GM08714 (cell line): ENCODE data around the gene CTNNB1.

ENCODE experiments used
- H3K4me3 ChIP-seq: fragments of 200-500 bp; sonication (Bioruptor generic); 2 replicates; pipeline ENCODE4 v1.5.1; 2014; ENCODE audit warnings: mild to moderate bottlenecking, low read length, inconsistent platforms
- ZNF274 ChIP-seq: IDR thresholded peaks from 2 replicates; pipeline ENCODE4 v1.6.1; 2012; ENCODE audit warnings: mild to moderate bottlenecking, low read depth, low read length

Gene CTNNB1

DNA sequence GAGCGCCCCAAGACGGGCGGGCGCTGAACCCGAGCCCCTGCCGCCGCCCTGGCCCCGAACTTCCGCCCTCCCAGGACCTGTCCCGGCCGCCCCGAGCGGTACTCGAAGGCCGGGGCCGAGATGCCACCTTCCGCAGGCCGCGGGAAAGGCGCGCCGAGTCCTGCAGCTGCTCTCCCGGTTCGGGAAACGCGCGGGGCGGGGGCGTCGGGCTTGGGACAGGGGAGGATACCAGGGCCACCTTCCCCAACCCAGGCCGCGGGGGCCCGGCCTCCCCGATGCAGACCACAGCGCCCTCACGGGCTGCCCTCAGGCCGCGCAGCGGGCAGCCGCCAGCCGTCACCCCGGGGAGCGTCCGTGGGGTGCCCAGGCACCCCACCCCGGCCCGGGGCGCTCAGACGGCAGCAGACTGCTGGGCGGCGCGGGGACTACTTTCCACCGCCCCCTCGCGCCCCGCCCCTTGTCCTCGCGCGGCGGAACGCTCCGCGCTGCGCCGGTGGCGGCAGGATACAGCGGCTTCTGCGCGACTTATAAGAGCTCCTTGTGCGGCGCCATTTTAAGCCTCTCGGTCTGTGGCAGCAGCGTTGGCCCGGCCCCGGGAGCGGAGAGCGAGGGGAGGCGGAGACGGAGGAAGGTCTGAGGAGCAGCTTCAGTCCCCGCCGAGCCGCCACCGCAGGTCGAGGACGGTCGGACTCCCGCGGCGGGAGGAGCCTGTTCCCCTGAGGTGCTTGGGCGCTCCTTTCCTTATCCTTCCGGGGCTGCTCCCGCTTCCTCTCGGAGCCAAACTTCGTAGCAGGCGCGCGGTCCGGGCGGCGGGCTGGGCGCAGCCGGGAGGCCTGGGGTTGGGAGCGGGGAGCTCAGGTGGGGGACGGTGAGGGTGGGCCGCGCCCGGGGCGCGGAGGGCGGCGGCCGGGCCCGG is at the start of gene CTNNB1:
Gene CTNNB1, plus strand, starts transcription at position 556 of the 916 bp plus-strand sequence. CDS start 24,564 bp downstream, outside the sequence.
- no peak for TF ChIP-seq ZNF274
- H3K4me3 ChIP-seq = peak within 1 kb of the TSS; percentile 92

DNA sequence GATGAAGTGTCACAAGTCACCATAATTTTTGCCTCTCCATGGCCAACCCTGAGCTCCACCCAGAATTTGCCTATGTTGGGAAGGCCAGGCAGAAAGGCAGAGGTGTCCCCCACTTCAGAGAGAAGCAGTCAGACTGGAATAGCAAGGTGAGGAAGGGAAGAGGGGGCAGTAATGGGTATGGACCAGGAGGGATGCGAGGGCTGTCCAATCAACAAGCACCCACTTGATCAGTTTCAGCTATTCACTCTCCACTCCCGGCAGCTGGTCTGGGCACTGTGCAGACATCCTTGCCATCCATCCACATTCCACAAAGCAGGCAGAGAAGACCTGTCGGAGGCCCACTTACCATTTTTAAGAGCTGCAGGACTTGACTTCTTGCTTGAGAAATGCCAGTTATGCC is 43.5 kb upstream of the CTNNB1 start:
- no peak overlapping the region for H3K4me3 ChIP-seq
- no peak for TF ChIP-seq ZNF274

DNA sequence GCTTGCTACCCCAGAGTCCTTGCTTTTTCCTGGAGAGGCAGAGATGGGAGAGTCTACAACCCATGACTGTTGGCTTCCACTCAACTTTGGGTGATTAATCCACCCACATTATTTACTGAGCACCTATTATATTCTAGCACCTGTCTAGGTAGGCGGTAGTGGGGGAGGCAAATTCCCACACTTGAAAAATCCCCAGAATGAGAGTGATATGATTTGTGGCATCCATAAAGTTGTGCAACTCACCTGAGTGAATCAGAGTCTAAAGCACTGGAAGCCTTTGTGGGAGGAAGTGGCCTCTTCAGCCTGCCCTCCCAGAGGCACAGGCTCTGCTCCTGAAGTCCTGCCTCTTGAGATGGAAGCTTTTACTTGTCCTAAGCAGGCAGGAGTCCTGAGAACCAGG is 40.4 kb upstream of the CTNNB1 start:
- H3K4me3 ChIP-seq = no peak overlapping the region

DNA sequence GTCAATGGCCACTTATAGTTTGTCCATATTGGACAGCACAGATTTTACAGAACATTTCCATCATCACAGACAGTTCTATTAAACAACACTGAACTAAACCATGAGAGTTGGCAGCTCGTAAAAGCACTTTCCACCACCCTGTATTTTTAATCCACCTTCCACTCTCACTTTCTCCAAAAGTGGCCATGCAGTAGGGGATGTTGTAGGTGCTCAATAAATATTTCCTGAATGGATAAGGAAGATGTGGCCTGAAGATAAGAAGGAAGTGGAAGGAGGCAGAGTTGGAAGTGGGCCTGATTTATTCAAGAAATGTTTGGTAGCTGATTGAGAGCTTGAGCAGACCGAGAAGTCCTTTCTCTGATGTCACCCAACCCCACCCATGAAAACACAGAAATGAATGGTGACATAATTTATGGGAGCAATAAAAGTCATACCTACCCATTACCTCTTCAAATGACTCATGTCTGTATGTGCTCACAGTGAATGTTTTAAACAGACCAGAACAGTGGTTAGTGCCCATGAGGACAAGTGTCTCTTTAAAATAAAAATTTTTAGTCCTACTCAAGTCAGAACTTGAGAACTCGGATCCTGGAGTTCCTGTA is 39.6 kb upstream of the CTNNB1 start:
- no peak overlapping the region for H3K4me3 ChIP-seq
- TF ChIP-seq ZNF274 = no peak

More for the DNA sequence above, 40.4 kb upstream of the CTNNB1 start:
- TF ChIP-seq ZNF274 = no peak

DNA sequence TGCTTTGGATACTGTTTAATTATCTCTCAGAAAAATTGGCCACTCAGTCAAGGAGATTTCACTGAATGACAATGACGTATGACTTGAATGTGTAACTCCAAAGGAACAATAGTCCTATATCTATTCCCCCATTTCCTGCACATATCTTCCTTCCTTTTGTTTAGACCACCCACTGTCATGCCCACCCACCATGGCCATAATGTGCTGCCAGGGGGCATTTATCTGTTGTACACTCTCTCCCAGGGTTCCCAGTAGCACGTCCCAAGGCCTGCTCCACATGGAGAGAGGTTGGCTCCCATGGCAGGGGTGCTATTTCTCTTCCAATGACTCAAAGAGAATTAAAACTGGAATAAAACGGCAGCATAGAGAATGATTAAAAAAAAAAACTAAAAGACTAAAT is 36.8 kb upstream of the CTNNB1 start:
- TF ChIP-seq ZNF274 = no peak
- no peak overlapping the region for H3K4me3 ChIP-seq

DNA sequence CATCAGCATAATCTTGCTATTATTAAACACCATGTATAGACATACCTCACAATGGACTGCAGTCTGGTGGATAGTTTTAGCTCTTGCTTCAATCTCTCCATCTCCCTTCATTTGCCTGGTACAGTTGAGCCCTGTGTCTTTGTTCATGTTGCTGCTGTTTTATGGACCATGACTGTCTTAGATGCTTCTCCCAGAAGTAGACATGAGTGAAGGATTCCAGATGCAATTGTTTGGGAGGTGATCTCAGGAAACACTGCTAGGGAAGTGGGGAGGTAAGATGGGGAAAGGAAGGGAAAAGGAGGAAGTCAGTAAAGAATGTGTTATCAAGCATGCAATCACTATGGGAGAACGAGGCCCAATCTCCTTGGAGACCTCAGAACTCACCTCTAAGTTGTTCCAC is 36.3 kb upstream of the CTNNB1 start:
- H3K4me3 ChIP-seq = no peak overlapping the region
- no peak for TF ChIP-seq ZNF274

DNA sequence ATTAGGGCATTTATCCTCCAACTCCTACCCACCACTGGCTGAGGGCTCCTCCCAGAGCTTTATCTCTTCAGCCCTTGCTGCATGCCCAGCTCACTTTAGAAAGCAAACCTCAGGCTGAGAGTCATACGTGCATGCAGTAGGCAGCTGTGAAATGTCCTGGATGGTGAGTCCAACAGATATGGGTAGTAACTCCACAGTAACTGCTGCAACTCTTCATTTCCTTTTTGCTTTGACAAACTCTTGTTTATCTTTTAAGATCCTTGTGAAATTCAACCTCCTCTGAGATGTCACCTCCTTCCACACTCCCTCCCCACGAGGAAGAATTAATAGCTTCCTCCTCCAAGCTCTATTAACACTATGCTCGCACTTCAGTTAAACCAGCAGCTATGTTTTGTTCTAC is 35.9 kb upstream of the CTNNB1 start:
- no peak overlapping the region for H3K4me3 ChIP-seq
- no peak for TF ChIP-seq ZNF274

DNA sequence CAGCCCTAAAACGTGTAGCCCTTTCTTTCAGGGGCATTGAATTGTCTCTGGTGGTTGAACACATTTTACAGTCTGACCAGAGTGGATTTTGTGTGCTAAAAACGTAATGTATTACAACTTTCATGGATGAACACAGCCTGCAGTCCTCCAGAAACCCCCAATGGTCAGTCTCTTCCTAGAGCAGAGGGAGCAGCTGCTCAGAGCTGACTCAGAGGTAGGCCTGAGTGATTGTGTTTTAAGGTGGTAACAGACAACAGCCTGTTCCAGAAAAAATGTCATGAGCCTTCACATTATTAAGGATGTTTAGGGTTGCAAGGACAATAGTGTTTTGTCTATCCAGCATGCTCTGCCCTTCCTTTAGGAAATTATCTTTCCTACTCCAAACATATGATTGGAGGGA is 34.5 kb upstream of the CTNNB1 start:
- no peak overlapping the region for H3K4me3 ChIP-seq
- no peak for TF ChIP-seq ZNF274

DNA sequence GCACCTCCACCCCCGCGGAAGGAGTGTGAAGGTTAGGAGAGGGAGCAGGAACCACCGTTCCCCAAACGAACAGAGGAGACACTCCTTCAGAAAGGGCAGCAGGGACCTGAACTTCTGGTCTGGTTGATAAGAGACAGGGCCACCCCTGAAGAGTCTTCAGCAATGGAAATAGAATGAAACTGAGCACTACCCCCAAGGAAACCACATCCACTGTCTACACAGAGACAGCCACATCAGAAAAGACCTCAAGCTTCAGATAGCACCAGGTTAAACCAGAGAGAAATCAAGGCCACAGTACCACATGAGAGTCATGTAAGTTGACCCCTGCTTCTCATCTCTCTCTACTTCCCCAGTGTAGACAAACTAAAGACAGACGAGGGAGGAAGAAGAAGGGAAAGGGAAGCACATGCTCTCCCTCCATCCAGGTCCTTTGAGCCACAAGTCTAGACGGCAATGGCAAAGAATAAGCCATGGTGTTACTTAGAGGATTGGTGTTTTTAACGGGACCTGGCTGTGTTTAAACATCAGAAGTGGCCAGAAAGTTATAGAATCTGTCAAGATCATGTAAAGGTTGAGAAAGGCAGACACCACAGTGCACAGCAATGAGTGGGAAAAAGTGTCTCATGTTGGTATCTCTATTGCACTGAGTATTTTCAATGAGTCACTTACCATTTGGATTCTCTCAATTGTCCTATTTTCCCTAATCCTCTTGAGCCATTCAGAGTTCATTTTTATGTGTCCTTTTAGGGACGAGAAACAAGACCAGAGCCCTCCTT is 31.4 kb upstream of the CTNNB1 start:
- no peak overlapping the region for H3K4me3 ChIP-seq
- TF ChIP-seq ZNF274 = no peak

DNA sequence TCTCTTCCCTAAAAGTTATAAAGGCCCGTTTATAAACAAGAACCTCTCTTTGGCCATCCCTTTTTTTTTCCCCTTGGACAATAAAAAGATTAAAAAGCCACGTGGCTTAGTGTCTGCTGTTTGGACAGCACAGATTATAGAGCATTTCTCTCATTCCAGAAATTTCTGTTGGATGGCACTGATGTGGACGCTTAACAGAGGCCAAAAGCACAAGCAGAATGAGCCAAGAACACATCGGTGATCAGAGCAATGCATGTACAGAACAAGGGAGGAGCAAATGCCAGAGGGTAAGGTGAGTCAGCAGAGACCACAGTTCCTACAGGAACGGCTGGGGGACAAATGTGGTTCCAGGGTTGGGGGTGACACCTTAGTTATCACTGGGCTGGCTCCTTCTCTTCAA is 30.3 kb upstream of the CTNNB1 start:
- TF ChIP-seq ZNF274 = no peak
- no peak overlapping the region for H3K4me3 ChIP-seq

DNA sequence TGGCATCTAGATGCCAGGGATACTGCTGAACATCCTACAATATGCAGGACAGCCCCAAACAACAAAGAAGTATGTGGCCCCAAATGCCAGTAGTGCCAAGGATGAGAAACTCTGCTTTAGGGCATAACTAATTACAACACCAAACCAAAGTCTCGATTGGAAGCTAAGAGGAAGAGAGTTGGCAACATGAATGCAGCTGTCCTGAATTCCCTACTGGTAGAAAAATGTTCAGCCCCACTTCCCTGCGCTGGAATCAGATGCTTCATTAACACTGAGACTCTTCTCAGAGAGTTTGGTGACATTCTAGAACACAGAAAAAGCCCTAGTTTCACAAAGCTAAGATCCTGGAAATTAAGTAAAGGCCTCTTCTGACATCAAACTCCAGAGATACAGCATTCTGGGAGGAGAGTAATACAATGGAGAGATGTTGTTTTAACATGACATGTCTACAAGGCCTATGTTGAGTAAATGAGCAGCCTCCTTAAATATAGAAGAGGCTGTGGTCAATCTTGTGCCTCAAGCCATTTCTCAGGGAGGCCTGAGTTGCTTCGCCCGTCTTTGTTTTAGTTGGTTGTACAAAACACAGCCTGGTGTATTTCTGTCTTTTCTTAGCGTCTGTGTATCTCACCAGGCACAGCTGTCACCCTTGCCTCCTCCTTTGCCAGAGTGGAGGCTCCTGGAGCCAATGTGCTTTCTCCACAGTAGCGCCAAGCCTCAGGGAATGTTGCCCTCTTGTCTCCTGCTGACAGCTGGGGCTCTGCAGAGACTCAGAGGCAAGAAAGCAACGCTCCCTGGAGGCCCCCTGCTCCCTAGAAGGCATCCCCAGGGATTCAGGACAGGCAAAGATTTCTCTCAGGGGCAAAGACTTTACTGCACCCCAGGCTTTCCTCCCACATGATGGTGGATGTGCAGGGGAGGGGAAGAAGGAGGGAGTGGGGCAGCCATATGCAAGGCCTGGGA is 25.1 kb upstream of the CTNNB1 start:
- TF ChIP-seq ZNF274 = no peak
- no peak overlapping the region for H3K4me3 ChIP-seq

DNA sequence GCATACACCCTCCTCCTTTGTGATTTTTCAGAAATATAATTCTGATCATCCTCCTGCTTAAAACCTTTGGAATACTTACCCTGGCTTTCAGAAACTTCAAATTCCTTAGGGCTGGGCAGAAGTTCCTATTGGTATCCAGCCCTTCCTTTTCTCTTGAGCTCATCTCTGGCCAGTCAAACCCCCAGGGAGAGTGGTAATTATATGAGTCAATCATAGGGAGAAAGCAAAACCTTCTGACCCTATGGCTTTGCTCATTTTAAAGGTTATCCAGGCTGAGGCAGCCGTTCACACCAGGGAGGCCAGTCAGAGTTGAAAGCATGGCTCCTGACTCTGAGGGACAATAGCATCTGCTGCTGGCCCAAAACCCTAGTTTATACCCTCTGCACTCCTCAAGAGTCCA is 23.9 kb upstream of the CTNNB1 start:
- TF ChIP-seq ZNF274 = no peak
- H3K4me3 ChIP-seq = no peak overlapping the region

DNA sequence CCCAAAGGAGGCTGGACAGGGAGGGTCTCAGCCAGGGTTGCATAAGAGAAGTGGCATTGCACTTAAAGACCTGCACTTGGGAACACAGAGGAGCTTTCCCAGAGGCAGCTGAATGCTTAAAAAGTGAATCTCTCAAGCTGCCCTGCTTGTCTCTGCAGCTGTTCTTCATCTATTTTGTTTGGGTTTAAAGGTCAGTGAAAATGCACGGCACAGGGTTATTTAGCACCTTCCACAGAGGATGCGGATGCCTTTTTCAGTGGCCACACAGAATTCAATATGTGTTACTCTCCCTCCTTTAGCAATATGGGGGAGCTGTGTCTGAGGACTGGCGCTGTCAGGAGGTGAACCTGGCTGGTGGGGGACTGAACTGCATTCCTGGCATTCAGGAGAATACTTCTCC is 22.7 kb upstream of the CTNNB1 start:
- no peak overlapping the region for H3K4me3 ChIP-seq
- no peak for TF ChIP-seq ZNF274
